OCI-LY7 (cell line): ENCODE data around the gene RTN4R.

Source experiments
- CTCF ChIP-seq: fragments of 200-600 bp; sonication (generic); conservative IDR thresholded peaks from 2 replicates; pipeline ENCODE4 v1.5.1; 2014; ENCODE audit warnings: mild to moderate bottlenecking, antibody characterized with exemption, low read length, moderate library complexity, mixed read lengths
- EZH2phosphoT487 ChIP-seq: fragments of 200-600 bp; sonication (generic); IDR thresholded peaks from 2 replicates; pipeline ENCODE4 v1.6.1; 2018; ENCODE audit warnings: low read depth, borderline replicate concordance, mild to moderate bottlenecking, mixed run types, antibody characterized with exemption, low read length, moderate library complexity, mixed read lengths

DNA sequence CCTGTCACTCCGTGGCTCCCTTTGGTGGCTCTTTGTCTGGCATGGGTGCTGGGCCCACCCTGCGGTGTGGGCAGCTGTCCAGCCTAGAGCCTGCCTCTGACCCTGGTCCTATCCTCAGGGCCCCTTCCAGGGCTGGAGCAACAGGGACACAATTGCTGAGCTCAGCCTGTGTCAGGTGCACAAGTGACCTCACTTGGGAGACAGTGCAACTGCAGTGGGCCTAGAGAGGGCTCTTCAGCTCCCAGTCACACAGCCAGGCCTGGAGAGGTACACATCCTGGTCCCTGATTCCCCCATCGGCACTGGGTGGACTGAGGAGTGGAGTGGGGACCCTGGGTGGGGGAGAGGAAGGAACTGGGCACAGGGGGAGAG, 43.9 kb downstream of the RTN4R start:
- TF ChIP-seq CTCF, result no peak
- no peak for TF ChIP-seq EZH2phosphoT487
